Activated naive CD4-positive, alpha-beta T cell treated with anti-CD3 and anti-CD28 coated beads for 36 hours (primary cell): ENCODE measurements around the gene SMC5. TPM values are rescaled to one million over a fixed set of nuclear protein-coding genes. Genes with fewer than 3 reads are reported as not detected.

Experiments used
- CTCF ChIA-PET: fragments of 350-600 bp; sonication (Branson Sonifier 250); formaldehyde crosslinking; loops from one replicate; lab custom pipeline; 2021; ENCODE audit warnings: antibody characterized with exemption; lab: Charles Lee
- DNase-seq: peaks from one replicate; pipeline ENCODE4 v3.0.0-alpha.2; 2020
- H3K27ac Mint-ChIP-seq: one replicate; pipeline ENCODE4 v1.8.0; 2021; ENCODE audit warnings: mild to moderate bottlenecking, mixed read lengths
- H3K27me3 Mint-ChIP-seq: one replicate; pipeline ENCODE4 v1.8.0; 2021; ENCODE audit warnings: low read depth, mixed read lengths
- H3K36me3 Mint-ChIP-seq: one replicate; pipeline ENCODE4 v1.8.0; 2021; ENCODE audit warnings: low read depth, mixed read lengths
- H3K4me1 Mint-ChIP-seq: one replicate; pipeline ENCODE4 v1.8.0; 2021; ENCODE audit warnings: low read depth, mixed read lengths
- H3K4me3 Mint-ChIP-seq: one replicate; pipeline ENCODE4 v1.8.0; 2021; ENCODE audit warnings: mild to moderate bottlenecking, moderate library complexity, mixed read lengths
- H3K9me3 Mint-ChIP-seq: one replicate; pipeline ENCODE4 v1.8.0; 2021; ENCODE audit warnings: mixed read lengths
- intact Hi-C: fragments of 100-400 bp; cut with micrococcal nuclease; formaldehyde crosslinking; loops from one replicate; pipeline ENCODE4 v1.15.1; 2023
- total RNA-seq, 2 experiments: library from RNA; stranded (reverse); gene quantifications; one replicate each; pipeline ENCODE4 v1.2.3, GENCODE V29; 2021

The SMC5 gene
- total RNA-seq, 2 experiments from 2014 or later, result 30.4 to 31.2 TPM

DNA sequence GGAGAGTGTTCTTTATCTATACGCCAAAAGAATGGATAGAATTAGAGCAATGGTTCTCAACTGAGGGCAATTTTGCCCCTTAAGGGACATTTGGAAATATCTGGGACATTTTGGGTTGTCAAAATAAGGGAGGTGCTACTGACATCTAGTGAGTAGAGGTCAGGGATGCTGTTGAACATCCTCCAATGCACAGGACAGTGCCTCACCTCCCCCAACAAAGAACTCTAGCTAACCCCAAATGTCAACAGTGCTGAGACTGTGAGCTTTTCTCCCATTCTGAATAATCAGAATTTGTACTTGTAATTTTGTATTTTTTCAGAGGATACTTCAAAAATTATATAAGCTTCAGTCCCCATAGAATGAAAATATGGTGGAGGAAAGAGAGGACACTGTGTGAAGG, 8.6 kb upstream of the SMC5 start:
- no peaks in the 10 kb centered on the region for H3K4me1 Mint-ChIP-seq
- H3K4me3 Mint-ChIP-seq, result no peak overlapping the region
- H3K9me3 Mint-ChIP-seq, result peaks cover 2% of the 10 kb centered on the region
- no peaks in the 10 kb centered on the region for H3K27me3 Mint-ChIP-seq
- no peak overlapping the region for H3K27ac Mint-ChIP-seq
- intact Hi-C loops, result loop anchor here (10.0 kb wide), 4 partner anchors 415 to 1665 kb away; partner anchors contain the start of genes ABHD17B, APBA1 and C9orf85
- CTCF ChIA-PET, result interaction anchor here (1.7 kb wide), 1 partner anchor 140 kb away, joined by 4 read pairs; no protein-coding TSS in a partner anchor
- no peaks in the 10 kb centered on the region for H3K36me3 Mint-ChIP-seq
- no peak for DNase-seq

DNA sequence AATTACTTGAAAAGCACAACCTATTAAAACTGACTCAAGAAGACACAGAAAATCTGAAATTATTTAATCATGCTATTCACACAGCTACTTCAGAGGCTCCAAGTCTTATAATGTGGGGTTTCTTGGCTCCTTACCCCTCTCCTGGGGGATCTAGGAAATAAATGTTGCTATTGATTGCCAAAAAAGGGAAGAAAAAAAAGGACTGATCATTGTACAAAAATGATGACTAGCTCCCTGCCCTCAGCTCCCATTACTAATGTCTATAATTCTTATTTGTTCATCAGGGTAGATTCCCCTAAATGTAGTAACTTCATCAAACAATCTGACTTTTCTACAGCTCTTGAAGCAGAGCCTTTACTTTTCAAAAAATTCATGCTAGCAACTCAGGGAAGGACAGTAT, 3.3 kb upstream of the SMC5 start:
- DNase-seq, result no peak
- Mint-ChIP-seq H3K36me3 (peaks cover 9% of the 10 kb centered on the region), H3K27me3 (no peaks in the 10 kb centered on the region), H3K9me3 (no peaks in the 10 kb centered on the region), H3K27ac (no peak overlapping the region), H3K4me3 (no peak overlapping the region), H3K4me1 (peaks cover 34% of the 10 kb centered on the region)
- CTCF ChIA-PET, result interaction anchor here (0.6 kb wide), 1 partner anchor 69 kb away, joined by 3 read pairs; no protein-coding TSS in a partner anchor
- intact Hi-C loops, result loop anchor here (5.0 to 10.0 kb wide), 5 partner anchors 137 to 1659 kb away; partner anchors contain the start of genes ABHD17B, APBA1 and C9orf85

DNA sequence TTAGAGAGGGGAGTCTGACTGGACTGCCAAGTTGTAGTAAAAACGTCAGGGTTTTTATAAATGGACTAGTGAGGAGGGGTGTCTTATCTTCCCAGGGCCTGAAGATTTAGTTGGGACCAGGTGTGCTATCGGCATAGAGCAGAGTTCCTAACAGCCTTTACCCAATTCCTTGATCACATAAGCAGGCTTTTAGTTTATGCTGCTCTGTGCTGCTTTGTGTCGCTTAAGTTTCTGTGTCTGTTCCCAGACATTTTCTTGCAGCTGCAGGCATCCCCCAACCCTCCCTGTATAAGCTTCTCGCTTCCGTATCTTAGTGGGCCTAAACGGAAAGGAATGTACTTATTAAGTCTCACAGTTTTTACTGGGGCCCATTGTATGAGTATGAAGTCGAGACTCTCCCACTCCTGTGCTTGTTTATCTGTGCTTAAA, 2.6 kb upstream of the SMC5 start:
- DNase-seq, result no peak
- intact Hi-C loops, result loop anchor here (5.0 to 10.0 kb wide), 5 partner anchors 136 to 1659 kb away; partner anchors contain the start of genes ABHD17B, APBA1 and C9orf85
- CTCF ChIA-PET, result no interaction called here
- H3K4me1 Mint-ChIP-seq, result peaks cover 41% of the 10 kb centered on the region
- no peaks in the 10 kb centered on the region for H3K9me3 Mint-ChIP-seq
- H3K27ac Mint-ChIP-seq, result no peak overlapping the region
- H3K36me3 Mint-ChIP-seq, result peaks cover 16% of the 10 kb centered on the region
- no peak overlapping the region for H3K4me3 Mint-ChIP-seq
- H3K27me3 Mint-ChIP-seq, result no peaks in the 10 kb centered on the region

DNA sequence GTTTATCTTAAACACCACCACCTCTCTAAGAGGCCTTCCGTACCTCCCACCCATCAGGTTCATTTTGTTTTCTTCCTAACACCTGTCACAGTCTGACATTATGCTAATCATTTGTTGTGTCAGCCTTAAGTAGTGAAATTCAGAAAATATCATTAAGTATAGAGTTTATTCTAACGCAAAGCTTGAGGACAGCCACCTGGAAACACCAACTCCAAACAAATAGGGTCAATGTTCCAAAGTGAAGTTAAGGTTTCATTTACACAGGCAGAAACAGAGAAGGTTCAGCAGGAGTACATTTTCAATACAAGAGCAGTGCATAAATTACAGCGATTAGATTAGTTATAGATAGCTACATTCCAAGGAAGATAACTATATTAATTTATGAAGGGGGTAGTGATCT, 1.3 kb upstream of the SMC5 start:
- Mint-ChIP-seq H3K4me3 (peak overlapping the region; percentile 92), H3K36me3 (peaks cover 28% of the 10 kb centered on the region), H3K4me1 (peaks cover 55% of the 10 kb centered on the region), H3K27me3 (no peaks in the 10 kb centered on the region), H3K9me3 (no peaks in the 10 kb centered on the region), H3K27ac (peak overlapping the region; percentile 55)
- DNase-seq, result no peak
- intact Hi-C loops, result loop anchor here (5.0 to 10.0 kb wide), 5 partner anchors 135 to 1657 kb away; partner anchors contain the start of genes ABHD17B, APBA1 and C9orf85
- CTCF ChIA-PET, result interaction anchor here (1.2 to 1.4 kb wide), 2 partner anchors 146 to 345 kb away, joined by 4 read pairs; no protein-coding TSS in a partner anchor

DNA sequence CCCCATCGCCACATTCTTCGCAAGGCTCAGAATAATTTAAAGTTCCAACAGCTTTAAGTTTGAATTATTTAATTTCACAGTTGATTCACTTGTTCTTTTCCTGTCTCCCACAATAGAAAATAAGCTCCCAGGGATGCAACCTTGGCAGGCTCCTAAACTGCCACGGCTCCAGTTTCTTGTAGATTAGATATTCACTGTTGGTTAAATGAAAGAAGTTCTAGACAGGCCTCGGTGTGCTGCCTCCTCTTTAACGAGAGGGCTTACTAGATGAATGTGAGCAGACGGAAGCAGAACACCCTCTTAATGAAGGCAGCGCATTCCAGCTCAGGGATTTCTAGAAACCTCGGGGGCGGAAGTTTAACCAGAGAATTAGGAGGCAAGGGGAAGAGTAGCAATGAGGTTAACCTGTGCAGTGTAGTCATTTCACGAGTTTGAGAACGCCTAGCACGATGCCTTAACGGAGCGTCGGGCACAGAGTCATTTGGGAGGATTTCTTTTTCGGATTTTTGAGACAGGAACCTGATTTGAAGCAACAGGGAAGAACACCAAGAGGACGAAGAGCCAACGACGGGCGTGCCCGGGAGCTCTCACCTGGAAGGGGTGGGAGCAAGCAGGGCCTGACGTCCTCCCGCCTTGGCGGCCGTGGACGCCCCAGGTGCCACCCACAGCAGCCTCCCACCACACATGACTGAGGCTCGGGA, 637 bp upstream of the SMC5 start:
- Mint-ChIP-seq H3K27me3 (no peaks in the 10 kb centered on the region), H3K4me3 (peak overlapping the region; percentile 92), H3K36me3 (peaks cover 31% of the 10 kb centered on the region), H3K9me3 (no peaks in the 10 kb centered on the region), H3K4me1 (peaks cover 61% of the 10 kb centered on the region), H3K27ac (peak overlapping the region; percentile 96)
- CTCF ChIA-PET, result interaction anchor here (1.2 to 1.4 kb wide), 2 partner anchors 147 to 344 kb away, joined by 4 read pairs; no protein-coding TSS in a partner anchor
- peak; percentile 74 for DNase-seq
- intact Hi-C loops, result loop anchor here (1.0 to 10.0 kb wide), 14 partner anchors 134 to 1657 kb away; partner anchors contain the start of genes ABHD17B, APBA1, C9orf85 and KLF9

DNA sequence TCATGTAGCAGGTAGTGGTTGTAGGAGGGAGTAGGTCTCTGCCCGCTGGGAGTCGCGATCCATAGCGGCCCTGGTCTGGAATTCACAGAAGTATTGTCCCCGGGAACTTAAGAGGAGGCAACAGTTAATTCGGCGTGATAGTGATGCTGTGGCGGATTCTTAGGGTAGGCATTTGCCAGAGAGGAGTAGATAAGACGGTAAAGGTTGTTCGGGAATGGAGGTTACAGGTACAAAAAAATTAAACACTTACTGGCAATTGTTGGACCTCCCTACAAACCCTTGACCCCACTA, 679 bp downstream of the SMC5 start:
- H3K27ac Mint-ChIP-seq, result peak overlapping the region; percentile 96
- peak overlapping the region; percentile 92 for H3K4me3 Mint-ChIP-seq
- no peaks in the 10 kb centered on the region for H3K27me3 Mint-ChIP-seq
- H3K9me3 Mint-ChIP-seq, result no peaks in the 10 kb centered on the region
- intact Hi-C loops, result loop anchor here (2.0 to 10.0 kb wide), 6 partner anchors 133 to 1655 kb away; partner anchors contain the start of genes ABHD17B, APBA1 and C9orf85
- H3K4me1 Mint-ChIP-seq, result peaks cover 61% of the 10 kb centered on the region
- DNase-seq, result no peak
- peaks cover 32% of the 10 kb centered on the region for H3K36me3 Mint-ChIP-seq
- CTCF ChIA-PET, result interaction anchor here (0.6 kb wide), 1 partner anchor 119 kb away, joined by 3 read pairs; no protein-coding TSS in a partner anchor

DNA sequence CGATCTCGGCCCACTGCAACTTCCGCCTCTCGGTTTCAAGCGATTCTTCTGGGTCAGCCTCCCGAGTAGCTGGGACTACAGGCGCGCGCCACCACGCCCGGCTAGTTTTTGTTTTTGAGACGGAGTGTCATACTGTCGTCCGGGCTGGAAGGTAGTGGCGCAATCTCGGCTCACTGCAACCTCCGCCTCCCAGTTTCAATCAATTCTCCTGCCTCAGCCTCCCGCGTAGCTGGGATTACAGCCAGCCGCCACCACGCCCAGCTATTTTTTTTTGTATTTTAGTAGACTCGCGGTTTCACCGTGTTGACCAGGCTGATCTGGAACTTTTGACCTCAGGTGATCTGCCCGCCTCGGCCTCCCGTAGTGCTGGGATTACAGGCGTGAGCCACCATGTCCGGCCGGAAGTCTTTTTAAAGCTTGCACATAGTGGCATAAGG, 1.2 kb downstream of the SMC5 start:
- peaks cover 37% of the 10 kb centered on the region for H3K36me3 Mint-ChIP-seq
- H3K9me3 Mint-ChIP-seq, result no peaks in the 10 kb centered on the region
- intact Hi-C loops, result loop anchor here (2.0 kb wide), 1 partner anchor 17 kb away; no protein-coding TSS in a partner anchor
- no peak for DNase-seq
- no peaks in the 10 kb centered on the region for H3K27me3 Mint-ChIP-seq
- H3K4me3 Mint-ChIP-seq, result peak overlapping the region; percentile 92
- H3K4me1 Mint-ChIP-seq, result peaks cover 64% of the 10 kb centered on the region
- CTCF ChIA-PET, result interaction anchor here (0.6 kb wide), 1 partner anchor 119 kb away, joined by 3 read pairs; no protein-coding TSS in a partner anchor
- peak overlapping the region; percentile 96 for H3K27ac Mint-ChIP-seq

DNA sequence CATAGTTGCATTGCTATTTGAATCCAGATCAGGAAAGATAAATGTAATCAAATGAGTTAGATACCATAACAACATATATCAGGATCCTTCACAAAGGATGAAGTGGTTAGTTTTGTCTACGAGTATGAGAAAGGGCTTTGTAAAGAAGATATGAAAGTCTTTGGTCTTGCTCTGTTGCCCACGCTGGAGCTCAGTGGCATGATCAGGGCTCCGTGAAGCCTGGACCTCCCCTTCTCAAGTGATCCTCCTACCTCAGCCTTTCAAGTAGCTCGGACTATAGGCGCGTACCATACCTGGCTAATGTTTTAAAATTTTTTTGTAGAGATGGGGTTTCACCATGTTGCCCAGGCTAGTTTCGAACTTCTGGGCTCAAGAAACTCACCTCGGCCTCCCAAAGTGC, 1.8 kb downstream of the SMC5 start:
- H3K4me1 Mint-ChIP-seq, result peaks cover 63% of the 10 kb centered on the region
- H3K9me3 Mint-ChIP-seq, result no peaks in the 10 kb centered on the region
- no peaks in the 10 kb centered on the region for H3K27me3 Mint-ChIP-seq
- peaks cover 41% of the 10 kb centered on the region for H3K36me3 Mint-ChIP-seq
- H3K4me3 Mint-ChIP-seq, result peak overlapping the region; percentile 92
- intact Hi-C loops, result loop anchor here (2.0 kb wide), 1 partner anchor 16 kb away; no protein-coding TSS in a partner anchor
- DNase-seq, result no peak
- no peak overlapping the region for H3K27ac Mint-ChIP-seq
- CTCF ChIA-PET, result no interaction called here

DNA sequence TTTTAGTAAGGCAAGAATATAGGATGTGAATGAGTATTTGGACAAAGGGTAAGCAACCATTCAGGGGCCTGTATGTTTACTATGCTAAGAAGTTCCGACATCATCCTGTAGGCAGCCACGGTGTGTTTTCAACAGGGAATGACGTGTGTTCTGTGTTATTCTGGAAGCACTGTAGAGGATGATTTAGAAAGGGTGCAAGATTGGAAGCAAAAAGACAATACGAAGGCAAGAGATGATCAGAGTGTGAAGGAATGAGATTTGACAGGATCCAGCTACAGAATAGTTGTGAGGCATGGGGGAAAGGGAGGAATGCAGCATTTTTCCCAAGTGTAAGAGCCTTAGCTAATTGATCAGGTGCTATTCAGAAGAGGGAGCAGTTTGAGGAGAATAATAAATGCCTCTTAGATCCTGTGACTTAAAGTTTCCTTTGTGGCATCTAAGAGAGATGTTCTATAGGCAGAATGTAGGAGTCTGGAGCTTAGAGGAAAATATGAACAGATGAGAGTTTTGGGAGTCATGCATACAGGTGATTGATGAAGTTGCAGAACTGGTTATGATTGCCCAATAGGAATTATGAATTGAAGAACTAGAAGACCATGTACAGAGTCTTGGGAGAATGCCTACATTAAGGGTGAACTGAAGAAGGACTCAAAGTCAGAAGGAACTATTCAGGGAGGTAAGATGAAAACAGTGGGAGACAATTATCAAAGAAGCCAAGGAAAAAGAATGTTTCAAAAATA, 2.5 kb downstream of the SMC5 start:
- Mint-ChIP-seq H3K27me3 (no peaks in the 10 kb centered on the region), H3K9me3 (no peaks in the 10 kb centered on the region), H3K36me3 (peaks cover 45% of the 10 kb centered on the region), H3K4me3 (peak overlapping the region; percentile 92), H3K27ac (peak overlapping the region; percentile 75), H3K4me1 (peaks cover 63% of the 10 kb centered on the region)
- DNase-seq, result no peak
- intact Hi-C loops, result loop anchor here (2.0 kb wide), 1 partner anchor 16 kb away; no protein-coding TSS in a partner anchor
- CTCF ChIA-PET, result no interaction called here

DNA sequence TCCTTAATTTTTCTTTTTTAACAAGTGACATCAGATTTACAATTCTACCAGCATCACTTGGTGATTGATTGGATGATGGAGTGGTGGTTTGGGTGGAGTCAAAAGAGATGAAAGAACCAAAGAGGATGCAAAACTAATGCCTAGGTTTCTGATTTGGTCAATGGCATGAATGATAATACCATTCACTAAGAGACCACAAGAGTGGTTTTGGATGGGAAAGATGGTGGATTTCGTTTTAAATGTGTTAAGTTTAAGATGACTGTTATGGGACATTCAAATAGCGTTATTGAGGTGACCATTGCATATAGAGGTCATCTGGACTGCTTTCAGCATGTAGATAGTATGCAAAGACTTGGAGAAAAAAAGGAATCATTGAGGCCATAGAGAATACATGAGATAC, 3.6 kb downstream of the SMC5 start:
- no peak for DNase-seq
- H3K27me3 Mint-ChIP-seq, result no peaks in the 10 kb centered on the region
- CTCF ChIA-PET, result no interaction called here
- peaks cover 58% of the 10 kb centered on the region for H3K4me1 Mint-ChIP-seq
- H3K27ac Mint-ChIP-seq, result peak overlapping the region; percentile 75
- no peaks in the 10 kb centered on the region for H3K9me3 Mint-ChIP-seq
- H3K36me3 Mint-ChIP-seq, result peaks cover 50% of the 10 kb centered on the region
- peak overlapping the region; percentile 5 for H3K4me3 Mint-ChIP-seq
- intact Hi-C loops, result no loop called here

DNA sequence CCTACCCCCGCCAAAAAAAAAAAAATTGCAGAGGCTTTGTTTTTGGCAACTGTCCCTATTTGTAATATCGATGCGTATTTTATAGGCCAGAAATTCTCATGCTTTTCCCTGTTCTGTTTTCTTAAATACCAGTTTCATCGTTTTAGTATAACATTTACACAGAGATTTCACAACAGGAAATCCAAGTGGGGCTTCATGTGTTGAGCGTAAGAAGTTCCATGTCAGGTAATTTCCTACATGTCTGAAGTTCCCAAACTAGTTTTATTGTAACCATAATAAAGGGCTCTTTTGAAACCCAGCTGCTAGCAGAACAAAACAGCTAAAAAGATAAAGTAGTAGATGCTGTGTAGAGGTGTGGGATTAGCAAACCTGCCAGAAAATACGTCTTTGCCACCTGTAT, 4.2 kb downstream of the SMC5 start:
- no peaks in the 10 kb centered on the region for H3K27me3 Mint-ChIP-seq
- no peak for DNase-seq
- H3K36me3 Mint-ChIP-seq, result peaks cover 54% of the 10 kb centered on the region
- H3K4me1 Mint-ChIP-seq, result peaks cover 54% of the 10 kb centered on the region
- no peak overlapping the region for H3K4me3 Mint-ChIP-seq
- H3K27ac Mint-ChIP-seq, result peak overlapping the region; percentile 25
- CTCF ChIA-PET, result interaction anchor here (0.5 to 0.7 kb wide), 2 partner anchors 97 to 143 kb away, joined by 3 read pairs; no protein-coding TSS in a partner anchor
- intact Hi-C loops, result no loop called here
- no peaks in the 10 kb centered on the region for H3K9me3 Mint-ChIP-seq

DNA sequence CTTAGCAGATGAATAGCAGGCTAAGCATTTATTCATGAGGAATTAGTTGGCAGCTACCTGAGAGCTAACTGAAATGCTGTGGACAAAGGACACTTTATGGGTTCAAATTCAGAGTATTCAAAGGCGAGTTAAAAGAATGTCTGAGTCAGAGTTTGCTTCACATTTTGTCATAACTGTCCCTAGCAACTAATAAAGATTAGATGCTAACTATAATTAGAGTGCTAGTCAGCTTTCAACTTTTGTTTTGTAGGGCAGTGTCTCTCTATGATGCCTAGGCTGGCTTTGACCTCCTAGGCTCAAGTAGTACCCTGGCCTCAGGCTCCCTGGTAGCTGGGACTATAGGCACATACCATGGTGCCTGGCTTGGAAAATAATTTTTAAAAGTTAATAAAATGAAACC, 4.6 kb downstream of the SMC5 start:
- Mint-ChIP-seq H3K36me3 (peaks cover 54% of the 10 kb centered on the region), H3K4me1 (peaks cover 50% of the 10 kb centered on the region), H3K27me3 (no peaks in the 10 kb centered on the region), H3K4me3 (no peak overlapping the region), H3K9me3 (no peaks in the 10 kb centered on the region), H3K27ac (no peak overlapping the region)
- intact Hi-C loops, result no loop called here
- CTCF ChIA-PET, result interaction anchor here (0.5 to 0.7 kb wide), 3 partner anchors 28 to 143 kb away, joined by 3 to 4 read pairs (median 3); no protein-coding TSS in a partner anchor
- DNase-seq, result no peak
